HG02623 (cell line): ENCODE measurements around the gene SLC46A2.

Experiments used
- ATAC-seq: cut with Tn5 transposase; IDR thresholded peaks from one replicate; pipeline ENCODE4 v1.9.1; 2021; ENCODE audit warnings: moderate library complexity; ENCODE audit not compliant: unreplicated experiment

SLC46A2 gene

DNA sequence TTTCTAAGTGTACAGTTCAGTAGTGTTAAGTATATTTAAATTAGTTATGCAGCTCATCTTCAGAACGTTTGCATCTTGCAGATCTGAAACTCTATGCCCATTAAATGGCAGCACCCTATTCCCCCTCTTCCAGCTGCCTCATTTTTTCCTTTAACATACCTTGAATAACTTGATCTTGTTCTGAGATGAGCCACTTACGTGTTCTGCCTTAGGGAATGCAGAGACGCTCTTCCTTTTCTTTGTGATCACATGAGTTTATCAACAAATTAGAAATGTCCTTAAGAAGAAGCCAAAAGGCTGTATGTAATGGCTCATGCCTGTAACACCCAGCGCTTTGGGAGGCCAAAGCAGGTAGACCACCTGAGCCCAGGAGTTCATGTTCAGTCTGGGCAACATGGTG lies 57.6 kb downstream of the SLC46A2 start:
- no peak for ATAC-seq

DNA sequence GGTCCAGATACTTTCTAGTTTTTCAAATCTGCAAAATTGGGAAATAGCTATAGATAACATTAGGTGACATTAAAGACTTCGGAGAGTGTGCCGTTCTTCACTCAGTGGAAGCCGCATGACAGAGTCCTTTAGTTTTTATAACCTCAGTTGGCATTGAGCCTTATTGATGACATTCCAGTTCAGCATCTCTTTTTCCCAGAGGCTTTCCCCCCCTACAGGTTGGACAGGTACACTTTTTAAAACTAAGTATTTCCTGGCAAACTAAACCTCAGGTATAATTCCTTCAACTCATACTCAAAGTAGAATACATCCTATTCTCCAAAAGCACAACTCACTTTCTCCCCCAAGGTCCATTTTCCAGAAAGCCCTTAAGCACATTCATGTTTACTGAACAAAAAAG lies 58.7 kb downstream of the SLC46A2 start:
- no peak for ATAC-seq

DNA sequence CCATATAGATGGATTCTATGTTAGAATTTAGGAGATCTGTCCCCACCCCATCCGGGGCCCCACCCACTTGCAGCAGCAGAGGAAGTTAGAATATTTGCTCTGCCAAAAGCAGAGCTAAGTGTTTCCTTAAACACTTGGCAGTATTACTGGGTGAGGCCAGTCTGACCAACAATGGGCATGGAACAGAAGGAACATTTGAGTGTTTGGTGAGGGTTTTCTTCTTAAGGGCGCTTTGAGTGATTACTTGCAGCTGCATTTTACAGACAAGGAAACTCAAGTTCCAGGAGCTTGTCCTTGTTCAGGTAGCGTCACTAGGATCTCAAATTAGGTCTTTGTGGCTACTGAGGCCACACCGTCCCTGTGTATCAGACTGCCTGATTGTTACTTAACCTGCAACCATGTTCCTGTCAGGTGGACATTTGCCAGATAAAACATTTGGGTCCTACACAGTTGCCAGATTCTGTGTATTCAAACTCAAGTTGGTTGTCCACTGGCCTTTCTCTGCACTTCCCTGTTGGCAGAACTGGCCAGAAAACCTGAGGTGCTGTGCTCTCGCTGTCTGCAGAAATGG lies 59.3 kb downstream of the SLC46A2 start:
- no peak for ATAC-seq
